Activated CD4-positive, CD25-positive, alpha-beta regulatory T cell treated with anti-CD3 and anti-CD28 coated beads, Interleukin-2, amount 50 U/mL, for 16 hours (primary cell): ENCODE measurements around the gene KLK8.

Experiments used
- DNase-seq: peaks from one replicate; pipeline ENCODE4 v3.0.0-alpha.2; 2020; ENCODE audit warnings: low read depth, low spot score

KLK8 gene, protein sequence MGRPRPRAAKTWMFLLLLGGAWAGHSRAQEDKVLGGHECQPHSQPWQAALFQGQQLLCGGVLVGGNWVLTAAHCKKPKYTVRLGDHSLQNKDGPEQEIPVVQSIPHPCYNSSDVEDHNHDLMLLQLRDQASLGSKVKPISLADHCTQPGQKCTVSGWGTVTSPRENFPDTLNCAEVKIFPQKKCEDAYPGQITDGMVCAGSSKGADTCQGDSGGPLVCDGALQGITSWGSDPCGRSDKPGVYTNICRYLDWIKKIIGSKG

GRCh38 chr19:51001515-51001914 lies at the start of gene KLK8:
Gene KLK8, minus strand, starts transcription at chr19:51001604. Its CDS starts 437 bp downstream, at chr19:51001167.
- no peak for DNase-seq

GRCh38 chr19:51047031-51047335 lies 45.6 kb upstream of the KLK8 start:
- DNase-seq = no peak

DNA sequence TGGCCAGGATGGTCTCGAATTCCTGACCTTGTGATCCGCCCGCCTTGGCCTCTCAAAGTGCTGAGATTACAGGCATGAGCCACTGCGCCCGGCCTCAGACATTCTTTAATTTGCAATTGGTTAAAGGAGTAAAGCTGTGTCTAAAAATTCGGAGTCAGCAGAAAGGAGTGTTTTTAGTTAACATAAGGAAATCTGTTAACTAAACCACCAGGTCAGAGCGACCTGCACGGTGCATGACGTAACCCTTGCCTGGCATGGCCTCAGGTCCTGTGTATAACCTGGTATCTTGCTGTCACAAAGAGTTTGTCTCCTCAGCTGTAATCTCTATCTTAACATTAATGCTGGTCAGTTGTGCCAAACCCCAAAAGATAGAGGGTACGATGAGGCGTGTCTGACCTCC lies 42.9 kb upstream of the KLK8 start:
- no peak for DNase-seq

DNA sequence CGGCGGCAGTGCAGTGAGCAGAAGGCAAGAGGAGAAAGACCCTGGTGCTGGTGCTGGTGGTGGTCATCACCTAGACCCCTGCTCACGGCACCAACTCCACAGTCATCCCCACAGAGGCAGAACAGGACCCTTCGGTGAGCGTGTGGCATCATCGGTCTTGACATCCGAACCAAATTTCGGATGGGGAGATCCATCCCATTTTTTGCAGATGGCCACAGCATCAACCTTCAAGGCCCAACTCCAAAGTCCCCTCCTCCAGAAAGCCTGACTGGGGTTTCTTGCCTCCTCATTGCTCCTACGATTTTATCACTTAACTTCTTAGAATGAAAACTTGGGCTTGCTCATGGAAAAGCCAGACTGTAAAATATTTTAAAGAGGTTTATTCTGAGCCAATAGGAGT lies 42.1 kb upstream of the KLK8 start:
- no peak for DNase-seq

DNA sequence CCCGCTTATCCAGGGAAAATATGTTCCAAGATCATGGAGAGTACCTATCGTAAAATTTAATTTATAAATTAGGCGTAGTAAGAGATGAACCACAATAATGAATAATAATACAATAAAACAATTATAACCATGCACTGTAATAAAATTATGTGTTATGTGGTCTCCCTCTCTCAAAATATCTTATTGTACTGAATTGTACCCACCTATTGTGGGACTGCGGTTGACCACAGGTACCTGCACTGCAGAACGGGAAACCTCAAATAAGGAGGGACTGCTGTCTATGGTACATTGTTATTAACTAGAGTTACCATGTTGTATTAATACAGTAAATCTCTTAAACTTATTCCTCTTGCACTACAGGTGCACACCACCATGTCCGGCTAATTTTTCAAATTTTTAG lies 38.7 kb upstream of the KLK8 start:
- no peak for DNase-seq

DNA sequence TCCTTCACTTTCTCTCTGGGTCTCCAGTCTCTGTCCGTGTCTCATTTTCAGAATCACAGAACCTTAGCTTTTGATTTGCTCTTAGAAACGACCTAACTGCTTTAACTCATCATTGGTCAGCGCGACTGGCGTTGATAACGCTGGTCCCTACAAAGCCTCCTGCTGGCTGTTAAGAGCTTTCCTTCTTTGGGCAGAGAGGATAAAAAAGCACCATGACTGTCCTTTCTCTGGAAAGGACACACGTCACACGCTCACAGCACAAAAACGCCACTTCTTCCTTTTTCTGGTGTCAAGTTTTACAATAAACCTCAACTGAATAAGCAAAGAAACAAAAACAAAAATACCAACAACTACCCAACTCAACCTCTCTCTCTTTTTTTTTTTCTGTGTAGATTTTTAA lies 35.1 kb upstream of the KLK8 start:
- no peak for DNase-seq

GRCh38 chr19:51034704-51035103 lies 33.3 kb upstream of the KLK8 start, which contains the start of gene KLK12:
Gene KLK12, minus strand, starts transcription at chr19:51035002. Its CDS starts 381 bp downstream, at chr19:51034621.
- DNase-seq = no peak

DNA sequence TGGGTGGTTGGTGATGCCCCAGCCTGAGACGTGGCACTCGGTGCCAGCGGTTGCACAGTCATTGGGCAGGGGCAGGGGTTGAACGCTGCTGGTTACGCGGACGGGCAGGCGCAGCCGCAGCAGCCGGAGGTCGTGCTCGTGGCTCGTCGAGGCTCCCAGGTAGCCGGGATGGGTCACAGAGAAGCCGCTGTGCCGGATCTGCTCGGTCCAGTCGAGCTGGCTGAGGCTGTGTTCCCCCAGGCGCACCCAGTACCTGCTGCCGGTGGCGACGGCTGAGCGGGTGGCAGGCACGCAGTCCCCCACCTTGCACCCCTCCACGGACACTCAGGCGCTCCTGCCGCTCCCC lies 30.4 kb upstream of the KLK8 start:
- DNase-seq = no peak

DNA sequence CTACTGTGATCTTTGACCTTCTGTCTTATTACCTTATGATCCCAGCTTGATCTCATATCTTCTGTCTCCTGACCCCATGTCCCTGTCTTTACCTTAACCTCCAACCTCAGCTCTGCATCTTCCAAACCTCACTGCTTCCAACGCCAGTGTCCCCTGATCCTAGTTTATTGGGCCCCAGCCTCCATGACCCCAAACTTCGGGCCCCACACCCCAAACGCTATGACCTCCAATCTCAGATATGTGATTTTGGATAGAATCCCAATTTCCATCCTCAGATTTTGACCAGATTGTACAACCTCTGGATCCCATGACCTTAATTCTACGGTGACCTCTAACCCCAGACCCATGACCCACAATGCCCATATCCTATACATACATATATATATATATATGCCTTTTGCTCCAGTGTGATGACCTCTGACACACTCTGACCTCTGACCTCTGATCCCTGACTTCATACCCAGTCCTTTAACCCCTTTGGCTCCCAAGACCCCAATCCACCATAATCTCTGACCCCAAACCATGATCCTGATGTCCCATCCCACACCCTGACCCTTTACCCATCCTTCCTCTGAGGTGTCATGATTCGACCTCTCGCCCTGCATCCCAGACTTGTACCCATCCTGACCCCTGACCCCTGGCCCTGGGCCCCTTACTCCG lies 29.9 kb upstream of the KLK8 start:
- DNase-seq = no peak

DNA sequence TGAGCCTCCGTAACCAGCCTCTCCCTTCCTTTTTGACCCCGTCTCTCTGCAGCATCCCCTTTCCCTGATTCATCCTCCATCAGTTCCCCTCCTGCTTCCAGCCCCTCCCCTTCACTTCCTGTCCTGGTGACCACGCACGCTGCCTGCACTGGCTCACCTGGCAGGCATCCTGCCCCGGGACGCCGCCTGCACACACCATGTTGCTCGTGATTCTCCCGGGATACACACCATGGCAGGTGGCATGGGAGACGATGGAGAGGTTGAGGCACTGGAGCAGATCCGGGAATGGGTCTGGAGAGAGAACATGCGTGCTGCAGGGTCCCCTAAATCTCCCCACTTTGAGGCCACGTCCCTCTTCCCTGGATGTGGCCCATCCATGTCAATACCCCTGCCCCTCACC lies 29.2 kb upstream of the KLK8 start:
- DNase-seq = no peak

- DNase-seq = no peak
Observed at GRCh38 chr19:51029718-51030117, 28.3 kb upstream of the KLK8 start.

GRCh38 chr19:51027873-51028272 lies 26.5 kb upstream of the KLK8 start:
- no peak for DNase-seq

DNA sequence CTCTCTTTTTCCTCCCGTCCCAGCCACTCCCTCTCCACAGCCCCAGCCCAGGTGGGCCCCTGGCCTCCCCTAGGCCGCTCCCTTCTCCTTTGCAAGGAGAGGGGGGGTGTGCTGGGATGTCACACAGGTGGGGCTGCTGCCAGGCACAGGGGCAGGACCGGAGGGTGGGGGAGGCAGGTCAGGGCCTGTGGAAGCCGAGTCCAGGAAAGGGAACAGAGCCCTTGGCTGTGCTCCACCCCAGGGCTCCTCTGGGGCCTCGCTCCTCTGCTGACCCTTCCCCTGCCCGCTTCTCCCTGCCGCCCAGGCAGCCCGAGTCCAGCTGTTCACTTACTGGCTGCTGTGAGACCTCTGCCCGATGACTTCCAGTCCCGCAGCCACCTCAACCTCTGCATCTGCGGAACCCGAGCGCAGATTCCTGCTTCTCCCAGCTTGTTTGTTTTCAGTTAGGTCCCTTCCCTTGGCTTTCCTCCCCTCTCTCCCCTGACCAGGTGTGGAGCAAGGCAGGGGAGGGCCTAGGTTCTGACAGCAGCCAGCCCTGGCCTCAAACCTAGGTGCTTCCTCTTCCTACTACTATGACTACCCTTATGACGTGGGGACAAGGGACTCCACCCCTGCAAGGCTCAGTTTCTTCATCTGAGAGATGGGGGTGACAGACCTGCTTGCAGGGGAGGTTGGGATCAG lies 25.9 kb upstream of the KLK8 start:
- DNase-seq = no peak

- DNase-seq = no peak
Observed at GRCh38 chr19:51026554-51026831, 25.1 kb upstream of the KLK8 start, which contains the start of gene KLK11. Gene KLK11, minus strand, starts transcription at chr19:51026616. Its CDS starts 985 bp downstream, at chr19:51025631.

- no peak for DNase-seq
Observed at GRCh38 chr19:51025809-51026553, 24.6 kb upstream of the KLK8 start.

- no peak for DNase-seq
Observed at GRCh38 chr19:51025401-51025800, 24.0 kb upstream of the KLK8 start.

DNA sequence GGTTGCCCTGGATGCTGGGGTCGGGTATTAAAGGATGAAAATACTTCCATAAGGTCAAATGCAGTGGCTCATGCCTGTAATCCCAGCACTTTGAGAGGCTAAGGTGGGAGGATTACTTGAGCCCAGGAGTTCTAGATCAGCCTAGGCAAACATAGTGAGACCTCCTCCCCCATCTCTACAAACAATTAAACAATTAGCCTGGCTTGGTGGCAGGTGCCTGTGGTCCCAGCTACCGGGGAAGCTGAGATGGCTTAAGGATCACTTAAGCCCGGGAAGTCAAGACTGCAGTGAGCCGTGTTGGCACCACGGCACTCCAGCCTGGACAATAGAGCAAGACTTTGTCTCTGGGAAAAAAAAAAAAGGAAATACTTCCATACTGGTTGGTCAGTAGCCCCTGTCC lies 23.5 kb upstream of the KLK8 start:
- DNase-seq = no peak

DNA sequence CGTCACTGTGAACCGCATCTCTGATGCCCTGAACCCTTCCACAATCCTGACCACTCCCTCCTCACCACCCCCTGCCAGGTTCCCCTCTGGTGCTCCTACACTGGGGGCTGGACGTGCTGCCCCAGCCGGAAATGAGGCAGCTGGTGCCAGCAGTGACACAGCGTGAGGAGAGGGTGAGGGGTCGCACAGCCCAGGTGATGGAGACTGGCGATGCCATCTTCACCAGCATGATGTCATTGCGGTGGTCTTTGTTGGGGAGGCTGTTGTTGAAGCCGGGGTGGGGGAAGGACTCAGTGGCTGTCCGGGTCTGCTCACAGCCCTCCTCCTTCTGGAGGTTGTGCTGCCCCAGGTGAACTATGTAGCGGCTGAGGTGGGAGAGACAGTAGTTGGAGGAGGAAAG lies 22.5 kb upstream of the KLK8 start:
- DNase-seq = no peak

GRCh38 chr19:51022526-51022925 lies 21.1 kb upstream of the KLK8 start:
- DNase-seq = no peak

GRCh38 chr19:51020988-51021651 lies 19.7 kb upstream of the KLK8 start:
- DNase-seq = no peak

GRCh38 chr19:51019544-51019925 lies 18.1 kb upstream of the KLK8 start, which contains the start of gene KLK10:
Gene KLK10, minus strand, starts transcription at chr19:51019709. Its CDS starts 579 bp downstream, at chr19:51019130.
- no peak for DNase-seq
